WTC11 (cell line): ENCODE data around the gene ABCA1. TPM values are rescaled to one million over a fixed set of nuclear protein-coding genes. Genes with fewer than 3 reads are reported as not detected.

Experiments used
- ATAC-seq: fragments of 200-7000 bp; cut with Tn5 transposase; 2 replicates; pipeline ENCODE4 v1.10.0; 2021; ENCODE audit warnings: mild to moderate bottlenecking, moderate library complexity
- CTCF ChIA-PET: fragments of 300-600 bp; sonication (Branson Sonifier 250); formaldehyde crosslinking; loops from one replicate; lab custom pipeline; 2021; ENCODE audit warnings: antibody characterized with exemption; lab: Charles Lee
- POLR2A ChIA-PET: fragments of 350-600 bp; sonication (Branson Sonifier 250); formaldehyde crosslinking; loops from one replicate; lab custom pipeline; 2021; ENCODE audit warnings: antibody characterized with exemption; lab: Charles Lee
- DNase-seq: peaks from one replicate; pipeline ENCODE4 v3.0.0; 2021; ENCODE audit warnings: low spot score
- H3K27ac Mint-ChIP-seq: 2 replicates; pipeline ENCODE4 v1.8.0; 2021; ENCODE audit warnings: mixed read lengths
- H3K27me3 Mint-ChIP-seq: 2 replicates; pipeline ENCODE4 v1.8.0; 2021; ENCODE audit warnings: low read depth, mild to moderate bottlenecking, moderate library complexity, mixed read lengths
- H3K36me3 Mint-ChIP-seq: 2 replicates; pipeline ENCODE4 v1.8.0; 2021; ENCODE audit warnings: mixed read lengths
- H3K4me1 Mint-ChIP-seq: 2 replicates; pipeline ENCODE4 v1.8.0; 2022; ENCODE audit warnings: mixed read lengths
- H3K4me3 Mint-ChIP-seq: 2 replicates; pipeline ENCODE4 v1.8.0; 2021; ENCODE audit warnings: mild to moderate bottlenecking, moderate library complexity, mixed read lengths
- H3K9me3 Mint-ChIP-seq: 2 replicates; pipeline ENCODE4 v1.8.0; 2021; ENCODE audit warnings: mixed read lengths
- ARID4B ChIP-seq: sonication (generic); formaldehyde crosslinking; IDR thresholded peaks from 2 replicates; pipeline ENCODE4 v1.8.0; 2023; ENCODE audit warnings: missing genetic modification reagents, mild to moderate bottlenecking, borderline replicate concordance
- CDX4 ChIP-seq: fragments of 250-450 bp; sonication (Bioruptor Pico); IDR thresholded peaks from 2 replicates; pipeline ENCODE4 v1.9.0; 2021; ENCODE audit warnings: moderate library complexity, mild to moderate bottlenecking, inconsistent platforms, borderline replicate concordance
- CREB1 ChIP-seq: sonication (generic); formaldehyde crosslinking; IDR thresholded peaks from 2 replicates; pipeline ENCODE4 v1.8.0; 2023; ENCODE audit warnings: mild to moderate bottlenecking, missing genetic modification reagents
- E2F4 ChIP-seq: sonication (generic); formaldehyde crosslinking; IDR thresholded peaks from 2 replicates; pipeline ENCODE4 v1.8.1; 2022; ENCODE audit warnings: low read depth, mild to moderate bottlenecking, moderate library complexity, missing genetic modification reagents, borderline replicate concordance
- ELF4 ChIP-seq: sonication (generic); formaldehyde crosslinking; IDR thresholded peaks from 2 replicates; pipeline ENCODE4 v1.8.1; 2022; ENCODE audit warnings: low read depth, mild to moderate bottlenecking, moderate library complexity, missing genetic modification reagents
- FOXJ3 ChIP-seq: sonication (generic); formaldehyde crosslinking; IDR thresholded peaks from 2 replicates; pipeline ENCODE4 v1.9.0; 2021; ENCODE audit warnings: missing genetic modification reagents, mild to moderate bottlenecking, borderline replicate concordance
- NFATC4 ChIP-seq: fragments of 250-450 bp; sonication (Bioruptor Pico); IDR thresholded peaks from 2 replicates; pipeline ENCODE4 v1.9.0; 2021; ENCODE audit warnings: mild to moderate bottlenecking
- NFE2L1 ChIP-seq: sonication (generic); formaldehyde crosslinking; IDR thresholded peaks from 2 replicates; pipeline ENCODE4 v1.8.1; 2023; ENCODE audit warnings: missing genetic modification reagents
- NR3C1 ChIP-seq: sonication (generic); formaldehyde crosslinking; conservative IDR thresholded peaks from 2 replicates; pipeline ENCODE4 v1.8.1; 2023; ENCODE audit warnings: low read depth, mild to moderate bottlenecking, missing genetic modification reagents
- PREB ChIP-seq: sonication (generic); formaldehyde crosslinking; IDR thresholded peaks from 2 replicates; pipeline ENCODE4 v1.8.1; 2022; ENCODE audit warnings: mild to moderate bottlenecking, missing genetic modification reagents, moderate library complexity, borderline replicate concordance
- RELA ChIP-seq: sonication (generic); formaldehyde crosslinking; IDR thresholded peaks from 2 replicates; pipeline ENCODE4 v1.8.1; 2022; ENCODE audit warnings: missing genetic modification reagents, mild to moderate bottlenecking, borderline replicate concordance
- RORB ChIP-seq: fragments of 250-450 bp; sonication (Bioruptor Pico); IDR thresholded peaks from 2 replicates; pipeline ENCODE4 v1.9.0; 2021; ENCODE audit warnings: mild to moderate bottlenecking
- TCF7 ChIP-seq: sonication (generic); formaldehyde crosslinking; IDR thresholded peaks from 2 replicates; pipeline ENCODE4 v1.8.0; 2022; ENCODE audit warnings: mild to moderate bottlenecking, low read depth, missing genetic modification reagents, moderate library complexity
- ZMAT4 ChIP-seq: fragments of 250-450 bp; sonication (Bioruptor Pico); IDR thresholded peaks from 2 replicates; pipeline ENCODE4 v1.9.0; 2021; ENCODE audit warnings: mild to moderate bottlenecking
- ZNF396 ChIP-seq: fragments of 250-450 bp; sonication (Bioruptor Pico); IDR thresholded peaks from 2 replicates; pipeline ENCODE4 v1.8.0; 2021; ENCODE audit warnings: mild to moderate bottlenecking, moderate library complexity, borderline replicate concordance
- ZNF416 ChIP-seq: fragments of 250-450 bp; sonication (Bioruptor Pico); IDR thresholded peaks from 2 replicates; pipeline ENCODE4 v1.9.0; 2021; ENCODE audit warnings: mild to moderate bottlenecking, inconsistent platforms
- ZNF423 ChIP-seq: fragments of 250-450 bp; sonication (Bioruptor Pico); IDR thresholded peaks from 2 replicates; pipeline ENCODE4 v2.1.2; 2022; ENCODE audit warnings: mild to moderate bottlenecking, moderate library complexity
- ZSCAN18 ChIP-seq: fragments of 250-450 bp; sonication (Bioruptor Pico); IDR thresholded peaks from 2 replicates; pipeline ENCODE4 v2.1.2; 2022; ENCODE audit warnings: mild to moderate bottlenecking, moderate library complexity
- total RNA-seq: library from RNA; stranded (reverse); gene quantifications from 3 replicates; pipeline ENCODE4 v1.2.3, GENCODE V29; 2021

Gene ABCA1
- total RNA-seq, 1 experiment from 2014 or later, result 7.8 TPM

GRCh38 chr9:104906441-104907277 is 21.3 kb downstream of the ABCA1 start:
- Mint-ChIP-seq H3K27me3 (no peaks in the 10 kb centered on the region), H3K9me3 (no peaks in the 10 kb centered on the region), H3K4me1 (peaks cover 10% of the 10 kb centered on the region), H3K36me3 (no peaks in the 10 kb centered on the region), H3K4me3 (no peak overlapping the region), H3K27ac (no peak overlapping the region)
- TF ChIP-seq ZSCAN18 (CRISPR knock-in tag) (no peak), RORB (CRISPR knock-in tag) (no peak), ZNF423 (CRISPR knock-in tag) (no peak), TCF7 (CRISPR knock-in tag) (no peak), ELF4 (CRISPR knock-in tag) (no peak), NR3C1 (CRISPR knock-in tag) (no peak), CDX4 (CRISPR knock-in tag) (no peak), NFATC4 (no peak), ZNF396 (CRISPR knock-in tag) (no peak), RELA (CRISPR knock-in tag) (no peak), FOXJ3 (no peak), CREB1 (CRISPR knock-in tag) (no peak), ZMAT4 (CRISPR knock-in tag) (no peak), E2F4 (CRISPR knock-in tag) (no peak), NFE2L1 (CRISPR knock-in tag) (no peak), PREB (no peak), ZNF416 (no peak), ARID4B (CRISPR knock-in tag) (no peak)
- ChIA-PET POLR2A (interaction anchor here (0.6 kb wide), 1 partner anchor 59 kb away, joined by 3 read pairs; no protein-coding TSS in a partner anchor), CTCF (interaction anchor here (0.5 to 1.4 kb wide), 3 partner anchors 20 to 43 kb away, joined by 3 to 6 read pairs (median 5); no protein-coding TSS in a partner anchor)
- DNase-seq (no peak), ATAC-seq (no peak)
